Measurements from ENCODE around the gene DUSP7. TPM values are rescaled to one million over a fixed set of nuclear protein-coding genes. Genes with fewer than 3 reads are reported as not detected.

Gene DUSP7
- total RNA-seq, 1 donor from 2014 or later: 32.5 TPM

DNA sequence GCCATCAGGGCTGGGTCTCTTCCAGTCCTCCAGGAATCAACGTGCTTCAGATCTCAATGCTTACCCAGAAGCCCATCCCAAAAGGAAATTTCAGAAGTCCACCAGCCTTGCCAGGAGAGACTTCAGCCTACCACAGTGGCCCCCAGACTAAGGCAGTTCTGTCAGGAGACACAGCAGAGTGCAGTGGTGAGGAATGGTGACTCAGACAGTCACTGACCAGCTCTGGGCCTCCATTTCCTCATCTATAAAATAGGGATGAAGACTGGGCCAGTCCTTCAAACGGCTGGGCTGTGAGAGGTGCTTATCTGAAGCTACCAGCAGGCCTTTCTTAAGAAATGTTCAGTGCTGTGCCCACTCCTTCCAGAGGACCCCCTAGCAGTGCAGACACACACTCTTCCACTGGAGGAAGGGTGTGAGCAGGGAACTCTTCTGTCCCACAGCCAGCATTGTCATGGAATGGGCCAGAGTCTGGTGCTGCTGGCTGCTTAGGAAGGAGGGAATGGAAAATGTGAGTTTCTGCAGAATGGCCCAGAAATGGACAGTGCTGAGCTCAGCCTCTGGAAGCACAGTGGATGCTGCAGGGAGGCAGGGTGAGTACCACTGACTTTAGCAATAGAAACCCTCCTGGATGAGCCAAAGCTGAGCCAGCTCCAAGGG is 41.6 kb upstream of the DUSP7 start:
- peaks cover 14% of the 10 kb centered on the region for H3K9me3 Mint-ChIP-seq (ENCODE audit: low read depth)
- TF ChIP-seq, protein P1, sequence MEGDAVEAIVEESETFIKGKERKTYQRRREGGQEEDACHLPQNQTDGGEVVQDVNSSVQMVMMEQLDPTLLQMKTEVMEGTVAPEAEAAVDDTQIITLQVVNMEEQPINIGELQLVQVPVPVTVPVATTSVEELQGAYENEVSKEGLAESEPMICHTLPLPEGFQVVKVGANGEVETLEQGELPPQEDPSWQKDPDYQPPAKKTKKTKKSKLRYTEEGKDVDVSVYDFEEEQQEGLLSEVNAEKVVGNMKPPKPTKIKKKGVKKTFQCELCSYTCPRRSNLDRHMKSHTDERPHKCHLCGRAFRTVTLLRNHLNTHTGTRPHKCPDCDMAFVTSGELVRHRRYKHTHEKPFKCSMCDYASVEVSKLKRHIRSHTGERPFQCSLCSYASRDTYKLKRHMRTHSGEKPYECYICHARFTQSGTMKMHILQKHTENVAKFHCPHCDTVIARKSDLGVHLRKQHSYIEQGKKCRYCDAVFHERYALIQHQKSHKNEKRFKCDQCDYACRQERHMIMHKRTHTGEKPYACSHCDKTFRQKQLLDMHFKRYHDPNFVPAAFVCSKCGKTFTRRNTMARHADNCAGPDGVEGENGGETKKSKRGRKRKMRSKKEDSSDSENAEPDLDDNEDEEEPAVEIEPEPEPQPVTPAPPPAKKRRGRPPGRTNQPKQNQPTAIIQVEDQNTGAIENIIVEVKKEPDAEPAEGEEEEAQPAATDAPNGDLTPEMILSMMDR (IDR thresholded peaks at IDR 0.05): no peak
- no peak overlapping the region for H3K4me3 Mint-ChIP-seq (ENCODE audit: unreplicated experiment)
- no peak overlapping the region for H3K27ac Mint-ChIP-seq (ENCODE audit: unreplicated experiment)
- no peaks in the 10 kb centered on the region for H3K27me3 Mint-ChIP-seq (ENCODE audit: low read depth)
- DNase-seq (ENCODE audit: low spot score): peak; percentile 34
- peaks cover 18% of the 10 kb centered on the region for H3K4me1 Mint-ChIP-seq (ENCODE audit: low read depth)
- peaks cover 3% of the 10 kb centered on the region for H3K36me3 Mint-ChIP-seq (ENCODE audit: low read depth)

DNA sequence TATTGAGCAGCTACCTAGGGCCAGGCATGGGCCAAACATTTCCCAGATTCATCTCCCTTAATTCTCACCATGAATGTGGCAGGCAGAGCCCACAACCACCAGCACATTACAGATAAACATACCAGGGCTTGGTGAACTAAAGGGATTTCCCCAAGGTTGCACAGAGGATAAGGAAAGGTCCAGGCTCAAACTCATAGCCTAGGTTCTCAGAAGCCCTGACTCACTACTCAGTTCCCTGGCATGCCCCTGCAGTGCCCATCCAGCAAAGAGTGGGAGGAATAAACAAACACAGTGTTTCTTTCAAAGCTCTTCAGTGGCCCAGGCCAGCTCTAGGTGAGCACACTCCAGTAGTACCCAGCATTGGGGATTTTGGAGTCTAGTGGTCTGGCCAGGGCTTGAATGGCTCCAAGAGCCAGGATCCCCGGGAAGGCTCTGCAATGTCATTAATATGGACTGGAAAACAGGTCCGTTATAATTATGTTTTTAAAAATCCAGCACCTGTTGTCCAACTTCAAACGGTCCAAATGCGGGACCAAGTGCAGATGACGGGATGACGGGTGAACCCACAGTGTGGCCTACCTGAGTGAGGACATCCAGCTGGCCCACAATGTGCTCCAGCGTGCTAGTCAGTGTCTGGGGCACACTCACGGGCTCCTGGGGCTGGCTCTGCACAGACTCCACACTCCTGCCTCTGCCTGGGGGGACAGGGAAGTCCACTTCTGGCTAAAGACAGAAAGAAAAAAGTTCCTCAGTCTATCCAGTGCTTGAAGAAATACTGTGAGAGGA is 39.8 kb upstream of the DUSP7 start:
- Mint-ChIP-seq H3K27me3 (ENCODE audit: low read depth) (no peaks in the 10 kb centered on the region), H3K9me3 (ENCODE audit: low read depth) (peaks cover 2% of the 10 kb centered on the region), H3K4me3 (ENCODE audit: unreplicated experiment) (no peak overlapping the region), H3K36me3 (ENCODE audit: low read depth) (peaks cover 1% of the 10 kb centered on the region), H3K27ac (ENCODE audit: unreplicated experiment) (no peak overlapping the region), H3K4me1 (ENCODE audit: low read depth) (peaks cover 27% of the 10 kb centered on the region)
- TF ChIP-seq, protein P1 (IDR thresholded peaks at IDR 0.05): no peak
- peak; percentile 72 for DNase-seq (ENCODE audit: low spot score)

DNA sequence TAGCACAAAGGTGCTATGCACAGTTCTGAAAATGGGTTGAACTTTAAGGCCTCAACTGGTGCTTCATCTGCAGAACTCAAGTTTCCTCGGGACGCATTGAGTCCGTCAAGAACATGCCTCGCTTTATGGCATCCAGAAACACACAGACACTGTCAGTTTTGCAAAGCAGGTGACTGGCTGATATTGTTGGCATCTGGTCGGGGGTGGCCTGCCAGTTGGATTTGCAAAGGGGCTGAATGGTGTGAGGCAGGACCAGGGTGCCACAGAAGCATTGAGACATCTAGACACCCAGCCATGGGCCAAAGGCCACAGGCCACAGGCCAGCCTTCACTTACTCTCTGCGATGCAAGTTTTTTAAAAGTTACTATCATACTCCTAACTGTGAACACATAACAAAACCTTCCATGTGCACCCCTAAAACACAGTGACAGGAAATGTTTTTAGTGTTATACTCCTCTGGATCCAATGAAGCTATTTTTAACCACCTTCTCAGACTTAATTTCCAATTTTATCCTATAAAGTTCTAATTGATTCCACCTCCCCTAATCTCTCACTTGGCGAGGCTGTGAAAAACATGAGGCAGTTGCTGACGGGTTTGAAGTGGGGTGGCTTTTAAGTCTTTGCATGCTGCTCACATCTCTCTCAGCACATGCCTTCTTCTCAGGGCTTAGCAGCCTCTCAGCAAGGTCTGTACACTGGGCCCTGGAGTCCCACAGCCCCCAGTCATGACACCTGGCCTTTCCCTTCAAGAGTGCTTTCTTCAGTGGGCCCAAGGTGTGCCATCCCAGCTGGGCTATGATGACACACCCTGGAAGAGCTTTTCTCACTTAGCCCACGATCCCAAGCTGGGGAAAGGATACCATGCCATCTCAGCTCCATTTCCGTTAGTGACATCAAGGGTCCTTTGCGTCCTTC is 38.5 kb upstream of the DUSP7 start:
- peaks cover 41% of the 10 kb centered on the region for H3K4me1 Mint-ChIP-seq (ENCODE audit: low read depth)
- no peak overlapping the region for H3K27ac Mint-ChIP-seq (ENCODE audit: unreplicated experiment)
- H3K9me3 Mint-ChIP-seq (ENCODE audit: low read depth): no peaks in the 10 kb centered on the region

DNA sequence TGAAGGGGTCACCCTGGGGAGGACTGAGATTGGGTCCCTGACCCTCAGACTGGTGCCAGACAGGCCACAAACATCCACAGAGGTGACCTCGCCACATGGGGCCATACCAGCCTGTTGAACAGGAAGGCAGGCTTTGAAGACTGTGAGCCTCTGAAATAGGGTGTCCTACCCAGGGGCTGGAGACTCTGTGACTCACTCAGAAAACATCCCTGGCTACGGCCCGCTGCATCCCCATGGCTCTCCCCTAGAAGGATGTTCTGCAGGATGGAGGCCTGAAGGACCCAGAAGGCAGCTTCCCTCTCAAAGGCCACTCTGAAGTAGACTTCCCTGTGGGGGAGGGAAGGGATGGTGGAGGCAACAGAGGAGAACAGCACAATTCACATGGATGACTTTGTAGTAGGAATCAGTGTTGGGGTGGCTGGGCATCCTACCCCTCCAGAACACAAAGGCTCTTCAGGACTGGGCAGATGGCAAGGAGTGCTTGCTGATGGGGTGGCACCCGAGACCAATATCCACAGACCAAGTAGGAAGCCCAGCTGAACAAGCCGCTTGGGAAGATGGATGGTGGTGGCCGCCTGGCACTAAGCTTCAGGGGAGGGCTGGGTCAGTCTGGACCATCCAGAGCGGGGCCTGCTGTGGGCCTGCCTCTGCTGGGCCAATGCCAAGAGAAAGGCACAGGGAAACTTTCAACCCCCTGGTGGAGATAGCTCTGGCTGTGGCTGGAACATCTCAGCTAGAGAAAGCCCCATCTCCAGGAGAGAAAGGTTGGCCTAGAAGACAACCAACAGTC is 37.6 kb upstream of the DUSP7 start:
- no peak overlapping the region for H3K4me3 Mint-ChIP-seq (ENCODE audit: unreplicated experiment)
- no peaks in the 10 kb centered on the region for H3K36me3 Mint-ChIP-seq (ENCODE audit: low read depth)
- peaks cover 50% of the 10 kb centered on the region for H3K4me1 Mint-ChIP-seq (ENCODE audit: low read depth)
- H3K27me3 Mint-ChIP-seq (ENCODE audit: low read depth): no peaks in the 10 kb centered on the region
- H3K27ac Mint-ChIP-seq (ENCODE audit: unreplicated experiment): peak overlapping the region; percentile 65
- H3K9me3 Mint-ChIP-seq (ENCODE audit: low read depth): no peaks in the 10 kb centered on the region
- DNase-seq (ENCODE audit: low spot score): peak; percentile 60
- TF ChIP-seq, protein P1 (IDR thresholded peaks at IDR 0.05): no peak

More for the DNA sequence above, 38.5 kb upstream of the DUSP7 start:
- H3K36me3 Mint-ChIP-seq (ENCODE audit: low read depth): no peaks in the 10 kb centered on the region
- H3K4me3 Mint-ChIP-seq (ENCODE audit: unreplicated experiment): no peak overlapping the region
- TF ChIP-seq, protein P1 (IDR thresholded peaks at IDR 0.05): no peak
- no peaks in the 10 kb centered on the region for H3K27me3 Mint-ChIP-seq (ENCODE audit: low read depth)
- DNase-seq (ENCODE audit: low spot score): peak; percentile 43

Measured in chondrocyte (in vitro differentiated cells).